MM.1S (cell line): ENCODE measurements around the gene S100A11.

Experiments
- DNase-seq: peaks from one replicate; pipeline ENCODE4 v3.0.0-alpha.2; 2015
- H2AFZ ChIP-seq: fragments of 300-600 bp; sonication (generic); 2 replicates; pipeline ENCODE4 v1.6.0; 2016; ENCODE audit warnings: antibody characterized with exemption, low read length
- H3F3A ChIP-seq: fragments of 300-600 bp; sonication (generic); 2 replicates; pipeline ENCODE4 v1.6.1; 2016; ENCODE audit warnings: mild to moderate bottlenecking, antibody characterized with exemption, low read length, moderate library complexity, mixed read lengths; ENCODE audit not compliant: insufficient read depth
- H3K27ac ChIP-seq: fragments of 300-600 bp; sonication (generic); 2 replicates; pipeline ENCODE4 v1.5.1; 2016; ENCODE audit warnings: mild to moderate bottlenecking, low read length
- H3K27me3 ChIP-seq: fragments of 300-600 bp; sonication (generic); replicated peaks from 2 replicates; pipeline ENCODE4 v1.6.0; 2016; ENCODE audit warnings: low read length; ENCODE audit not compliant: insufficient read depth
- H3K36me3 ChIP-seq: fragments of 300-600 bp; sonication (generic); replicated peaks from 2 replicates; pipeline ENCODE4 v1.6.1; 2016; ENCODE audit warnings: mild to moderate bottlenecking, low read length, mixed read lengths; ENCODE audit not compliant: insufficient read depth
- H3K4me1 ChIP-seq: fragments of 300-600 bp; sonication (generic); 2 replicates; pipeline ENCODE4 v1.6.1; 2016; ENCODE audit warnings: low read length, mixed read lengths
- H3K4me2 ChIP-seq: fragments of 300-600 bp; sonication (generic); 2 replicates; pipeline ENCODE4 v1.6.0; 2016; ENCODE audit warnings: low read depth, low read length
- H3K4me3 ChIP-seq: fragments of 300-600 bp; sonication (generic); 2 replicates; pipeline ENCODE4 v1.5.1; 2016; ENCODE audit warnings: low read length, mixed read lengths
- H3K79me2 ChIP-seq: fragments of 300-600 bp; sonication (generic); 2 replicates; pipeline ENCODE4 v1.6.1; 2016; ENCODE audit warnings: mixed run types, low read length, mixed read lengths
- H3K9ac ChIP-seq: fragments of 300-600 bp; sonication (generic); 2 replicates; pipeline ENCODE4 v1.6.1; 2016; ENCODE audit warnings: low read length, mixed read lengths
- H3K9me2 ChIP-seq: fragments of 300-600 bp; sonication (generic); replicated peaks from 2 replicates; pipeline ENCODE4 v1.6.1; 2016; ENCODE audit warnings: mild to moderate bottlenecking, low read length, mixed read lengths; ENCODE audit not compliant: insufficient read depth
- H3K9me3 ChIP-seq: fragments of 300-600 bp; sonication (generic); replicated peaks from 2 replicates; pipeline ENCODE4 v1.6.1; 2016; ENCODE audit warnings: mild to moderate bottlenecking, low read length, mixed read lengths; ENCODE audit not compliant: insufficient read depth
- H4K20me1 ChIP-seq: fragments of 300-600 bp; sonication (generic); 2 replicates; pipeline ENCODE4 v1.6.1; 2016; ENCODE audit warnings: mild to moderate bottlenecking, low read length, moderate library complexity, mixed read lengths; ENCODE audit not compliant: insufficient read depth
- CTCF ChIP-seq: fragments of 300-600 bp; sonication (generic); IDR thresholded peaks from 2 replicates; pipeline ENCODE4 v1.5.1; 2016; ENCODE audit warnings: antibody characterized with exemption, low read length, mixed read lengths
- EZH2 ChIP-seq: fragments of 300-600 bp; sonication (generic); optimal IDR thresholded peaks from 2 replicates; pipeline ENCODE3; 2017; ENCODE audit warnings: low read depth, mild to moderate bottlenecking, antibody characterized with exemption, low read length, mixed read lengths
- EZH2phosphoT487 ChIP-seq: fragments of 300-600 bp; sonication (generic); IDR thresholded peaks from 2 replicates; pipeline ENCODE4 v1.6.1; 2018; ENCODE audit warnings: antibody characterized with exemption, low read length

Gene S100A11

GRCh38 chr1:152026895-152027294 lies 9.9 kb downstream of the S100A11 start:
- TF ChIP-seq EZH2phosphoT487 (no peak), EZH2 (no peak), CTCF (no peak)
- Histone ChIP-seq H3K27me3 (no peaks in the 10 kb centered on the region), H3K9me3 (no peaks in the 10 kb centered on the region), H2AFZ (no peak overlapping the region), H3K36me3 (peaks cover 7% of the 10 kb centered on the region; the same call in 1 of the 2 replicates), H3K9ac (no peak overlapping the region), H3F3A (peaks cover 22% of the 10 kb centered on the region), H3K27ac (no peak overlapping the region), H3K4me1 (no peaks in the 10 kb centered on the region), H3K79me2 (no peaks in the 10 kb centered on the region), H3K4me2 (no peak overlapping the region), H4K20me1 (no peaks in the 10 kb centered on the region), H3K4me3 (no peak overlapping the region), H3K9me2 (no peaks in the 10 kb centered on the region)
- DNase-seq = no peak

- TF ChIP-seq EZH2phosphoT487 (no peak), CTCF (no peak), EZH2 (no peak)
- no peak overlapping the region for H3K4me2 ChIP-seq
- no peak overlapping the region for H3K27ac ChIP-seq
- no peaks in the 10 kb centered on the region for H4K20me1 ChIP-seq
- H3K4me1 ChIP-seq = peaks cover 7% of the 10 kb centered on the region; the same call in 1 of the 2 replicates
- no peaks in the 10 kb centered on the region for H3K79me2 ChIP-seq
- H3K36me3 ChIP-seq = no peaks in the 10 kb centered on the region
- no peaks in the 10 kb centered on the region for H3K9me3 ChIP-seq
- H3F3A ChIP-seq = peaks cover 2% of the 10 kb centered on the region; the same call in 1 of the 2 replicates
- H3K27me3 ChIP-seq = no peaks in the 10 kb centered on the region
- H3K4me3 ChIP-seq = no peak overlapping the region
- H2AFZ ChIP-seq = no peak overlapping the region
- no peak for DNase-seq
- no peak overlapping the region for H3K9ac ChIP-seq
- no peaks in the 10 kb centered on the region for H3K9me2 ChIP-seq
Observed at GRCh38 chr1:152024223-152024622, 12.6 kb downstream of the S100A11 start.

- no peak overlapping the region for H3K4me2 ChIP-seq
- H3K4me3 ChIP-seq = no peak overlapping the region
- H3K27ac ChIP-seq = no peak overlapping the region
- no peak overlapping the region for H2AFZ ChIP-seq
- no peak overlapping the region for H3K9ac ChIP-seq
- no peaks in the 10 kb centered on the region for H3F3A ChIP-seq
- H3K79me2 ChIP-seq = no peaks in the 10 kb centered on the region
- H3K27me3 ChIP-seq = no peaks in the 10 kb centered on the region
- H3K4me1 ChIP-seq = peaks cover 7% of the 10 kb centered on the region; the same call in 1 of the 2 replicates
- H4K20me1 ChIP-seq = no peaks in the 10 kb centered on the region
- no peaks in the 10 kb centered on the region for H3K36me3 ChIP-seq
- H3K9me3 ChIP-seq = no peaks in the 10 kb centered on the region
- no peaks in the 10 kb centered on the region for H3K9me2 ChIP-seq
- no peak for TF ChIP-seq CTCF
- TF ChIP-seq EZH2 = no peak
- TF ChIP-seq EZH2phosphoT487 = no peak
- DNase-seq = no peak
Observed at GRCh38 chr1:152023221-152023620, 13.6 kb downstream of the S100A11 start.
